HG02763 (cell line): ENCODE results near the gene NOL8.

Source experiments
- ATAC-seq: cut with Tn5 transposase; IDR thresholded peaks from one replicate; pipeline ENCODE4 v1.9.1; 2021; ENCODE audit warnings: mild to moderate bottlenecking, moderate library complexity; ENCODE audit not compliant: unreplicated experiment

Gene NOL8

GRCh38 chr9:92270511-92270910 lies 54.6 kb downstream of the NOL8 start:
- ATAC-seq, result no peak

GRCh38 chr9:92266486-92266885 lies 58.7 kb downstream of the NOL8 start:
- no peak for ATAC-seq

- ATAC-seq, result no peak
Observed at GRCh38 chr9:92265154-92265553, 60.0 kb downstream of the NOL8 start.

- ATAC-seq, result no peak
Observed at GRCh38 chr9:92263131-92263530, 62.0 kb downstream of the NOL8 start.

- ATAC-seq, result no peak
Observed at GRCh38 chr9:92257327-92257726, 67.8 kb downstream of the NOL8 start.

GRCh38 chr9:92254381-92255337 lies 70.5 kb downstream of the NOL8 start:
- ATAC-seq, result no peak

GRCh38 chr9:92253656-92254055 lies 71.5 kb downstream of the NOL8 start:
- ATAC-seq, result no peak

- ATAC-seq, result no peak
Observed at GRCh38 chr9:92247981-92248380, 77.2 kb downstream of the NOL8 start.
